Upper lobe of left lung (tissue), 4 donors: ENCODE data around the gene SETD5.

Experiments used
- EP300 ChIP-seq, 4 donors: sonication (generic); formaldehyde crosslinking; IDR thresholded peaks; one replicate each; pipeline ENCODE4 v1.5.1; 2017; ENCODE audit warnings: antibody characterized with exemption in 4 of 4, control low read depth in 2 of 4
- POLR2A ChIP-seq, 4 donors: fragments of 450-650 bp; IDR thresholded peaks; one replicate each; pipeline ENCODE4 v1.5.1; 2016 to 2017; ENCODE audit warnings: antibody characterized with exemption in 4 of 4, mild to moderate bottlenecking in 2 of 4
- POLR2AphosphoS5 ChIP-seq, 2 donors: sonication (generic); formaldehyde crosslinking; IDR thresholded peaks; one replicate each; pipeline ENCODE4 v1.5.1; 2017; ENCODE audit warnings: antibody characterized with exemption in 2 of 2
- TF ChIP-seq, protein P1 (sequence below), 6 experiments: fragments of 450-650 bp in 4 of 6; fragments of 200-600 bp in 2 of 6; sonication (generic) in 2 of 6; IDR thresholded peaks; one replicate each; pipeline ENCODE4 v1.5.1; 2016 to 2019; ENCODE audit warnings: antibody characterized with exemption in 6 of 6

GRCh38 chr3:9405756-9406155 is 8.3 kb downstream of the SETD5 start:
- no peak for TF ChIP-seq POLR2AphosphoS5 (IDR thresholded peaks at IDR 0.05)
- no peak for TF ChIP-seq POLR2A (IDR thresholded peaks at IDR 0.05)
- TF ChIP-seq, protein P1, sequence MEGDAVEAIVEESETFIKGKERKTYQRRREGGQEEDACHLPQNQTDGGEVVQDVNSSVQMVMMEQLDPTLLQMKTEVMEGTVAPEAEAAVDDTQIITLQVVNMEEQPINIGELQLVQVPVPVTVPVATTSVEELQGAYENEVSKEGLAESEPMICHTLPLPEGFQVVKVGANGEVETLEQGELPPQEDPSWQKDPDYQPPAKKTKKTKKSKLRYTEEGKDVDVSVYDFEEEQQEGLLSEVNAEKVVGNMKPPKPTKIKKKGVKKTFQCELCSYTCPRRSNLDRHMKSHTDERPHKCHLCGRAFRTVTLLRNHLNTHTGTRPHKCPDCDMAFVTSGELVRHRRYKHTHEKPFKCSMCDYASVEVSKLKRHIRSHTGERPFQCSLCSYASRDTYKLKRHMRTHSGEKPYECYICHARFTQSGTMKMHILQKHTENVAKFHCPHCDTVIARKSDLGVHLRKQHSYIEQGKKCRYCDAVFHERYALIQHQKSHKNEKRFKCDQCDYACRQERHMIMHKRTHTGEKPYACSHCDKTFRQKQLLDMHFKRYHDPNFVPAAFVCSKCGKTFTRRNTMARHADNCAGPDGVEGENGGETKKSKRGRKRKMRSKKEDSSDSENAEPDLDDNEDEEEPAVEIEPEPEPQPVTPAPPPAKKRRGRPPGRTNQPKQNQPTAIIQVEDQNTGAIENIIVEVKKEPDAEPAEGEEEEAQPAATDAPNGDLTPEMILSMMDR (IDR thresholded peaks at IDR 0.05) = no peak
- no peak for TF ChIP-seq EP300 (IDR thresholded peaks at IDR 0.05)
